Left lobe of liver (tissue), 2 donors: ENCODE results near the gene PPP2R5B. TPM values are rescaled to one million over a fixed set of nuclear protein-coding genes. Genes with fewer than 3 reads are reported as not detected.

ENCODE experiments used
- ATAC-seq: fragments of 200-7000 bp; cut with Tn5 transposase; one replicate; pipeline ENCODE4 v1.9.1; 2020; ENCODE audit warnings: mild to moderate bottlenecking, moderate library complexity
- DNase-seq: peaks from one replicate; pipeline ENCODE4 v3.0.0-alpha.2; 2020; ENCODE audit warnings: low spot score
- total RNA-seq: library from RNA; stranded (reverse); gene quantifications from one replicate; pipeline ENCODE4 v1.2.1, GENCODE V29; 2021
- donor health status: DM: no; HTN: no; CAD: no; lungs with moderate emphysema.
- donor health status: DM: no; HTN: yes; CAD: no.

Gene PPP2R5B
- total RNA-seq, 1 donor from 2014 or later: 9.1 TPM

DNA sequence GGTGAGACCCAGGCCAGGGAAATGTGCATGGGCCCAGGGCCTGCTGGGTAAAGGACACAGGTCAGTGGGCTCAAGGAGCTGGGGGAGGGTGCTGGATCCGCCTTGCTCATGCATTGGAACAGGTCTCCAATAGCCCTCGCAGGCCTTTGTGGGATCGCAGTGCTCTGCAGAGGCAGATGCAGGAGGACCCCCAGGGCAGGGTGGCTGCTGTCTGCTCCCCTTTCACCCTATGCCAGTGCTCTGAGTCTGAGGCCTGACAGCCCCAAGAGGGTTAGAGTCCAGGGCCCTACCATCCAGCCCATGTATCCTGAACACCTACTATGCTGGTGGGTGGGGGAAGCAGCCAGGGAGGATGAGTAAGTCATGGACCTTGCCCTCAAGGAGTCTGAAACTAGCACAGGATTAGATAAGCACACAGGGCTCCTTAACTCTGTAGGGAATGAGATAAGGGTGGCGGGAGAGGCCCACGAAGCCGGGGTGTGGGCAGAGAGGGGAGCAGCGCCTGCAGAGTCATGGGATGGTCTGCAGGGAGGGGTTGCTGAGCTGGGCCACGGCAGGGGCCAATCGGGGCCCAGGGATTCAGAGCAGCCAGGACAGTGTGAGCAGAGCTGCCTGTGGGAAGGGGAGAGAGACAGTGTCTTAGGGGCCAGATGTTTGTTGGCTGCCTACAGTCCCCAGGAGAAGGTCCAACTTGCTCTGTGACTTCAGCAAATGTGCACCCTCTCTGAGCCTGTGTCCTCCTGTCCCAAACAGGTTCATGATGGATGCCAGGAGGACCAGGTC is 35.6 kb upstream of the PPP2R5B start:
- no peak for DNase-seq

DNA sequence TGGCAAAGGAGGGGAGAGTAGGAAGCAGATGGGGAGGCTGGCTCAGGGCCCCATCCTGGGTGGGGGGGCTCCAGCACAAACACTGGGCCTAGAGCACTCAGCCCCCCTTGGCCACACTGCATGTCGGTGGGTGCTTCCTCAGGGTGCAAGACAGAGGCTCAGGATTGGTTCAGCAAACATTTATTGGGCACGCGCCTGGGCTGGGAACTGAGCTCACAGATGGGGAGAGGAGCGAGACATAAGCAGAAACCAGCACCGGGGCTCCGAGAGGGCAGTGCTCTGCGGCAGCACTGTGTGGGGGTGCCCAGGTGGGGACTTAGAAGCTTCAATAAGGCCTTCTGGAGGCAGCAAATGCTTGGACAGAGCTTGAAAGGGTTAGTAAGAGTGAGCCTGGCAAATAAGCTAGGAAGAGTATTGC is 34.0 kb upstream of the PPP2R5B start:
- ATAC-seq: no peak
- no peak for DNase-seq

More for the DNA sequence above, 35.6 kb upstream of the PPP2R5B start:
- peak; percentile 0 for ATAC-seq

DNA sequence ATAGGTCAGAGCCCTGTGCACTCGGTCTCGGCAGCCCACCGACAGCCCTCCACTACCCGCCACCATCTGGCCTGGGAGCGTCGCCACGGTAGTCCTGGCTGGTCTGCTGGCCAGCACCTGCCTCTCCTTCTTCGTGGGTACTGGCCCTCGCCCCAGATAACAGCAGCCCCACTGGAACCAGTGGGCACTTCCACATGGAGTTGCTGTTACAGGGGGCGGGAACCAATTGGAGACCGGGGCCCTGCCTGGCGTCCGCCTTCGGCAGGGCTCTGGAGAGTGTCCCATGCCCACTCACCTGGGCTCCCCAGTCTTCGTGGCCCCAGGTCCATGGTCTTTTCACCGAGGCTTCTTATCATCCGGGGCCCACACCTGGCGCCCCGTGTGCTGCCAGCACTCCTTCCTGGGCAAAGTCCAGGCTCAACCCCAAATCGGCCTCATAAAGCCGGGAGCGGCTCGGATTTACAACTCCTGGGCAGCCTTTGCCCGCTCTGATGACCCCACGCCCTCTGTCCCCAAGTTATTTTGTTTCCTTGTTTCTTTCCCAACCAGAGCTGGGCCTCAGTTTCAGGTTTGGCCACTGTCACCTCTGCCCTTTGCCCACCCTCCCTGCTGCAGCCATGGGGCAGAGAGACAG is 33.2 kb upstream of the PPP2R5B start:
- ATAC-seq (peak; percentile 34), DNase-seq (peak; percentile 89)

DNA sequence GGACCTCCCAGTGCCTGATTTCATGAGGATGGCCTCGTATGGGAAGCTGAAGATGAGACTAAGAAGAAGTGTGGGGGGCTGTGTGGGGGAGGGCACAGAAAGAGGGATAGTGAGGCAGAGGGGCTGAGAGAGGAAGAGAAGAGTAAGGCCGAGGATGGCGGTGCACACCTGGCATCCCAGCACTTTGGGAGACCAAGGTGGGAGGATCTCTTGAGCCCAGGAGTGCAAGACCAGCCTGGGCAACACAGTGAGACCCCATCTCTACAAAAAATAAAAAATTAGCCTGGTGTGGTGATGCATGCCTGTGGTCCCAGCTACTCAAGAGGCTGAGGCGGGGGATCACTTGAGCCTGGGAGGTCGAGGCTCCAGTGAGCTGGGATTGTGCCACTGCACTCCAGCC is 32.6 kb upstream of the PPP2R5B start:
- DNase-seq (no peak), ATAC-seq (no peak)

DNA sequence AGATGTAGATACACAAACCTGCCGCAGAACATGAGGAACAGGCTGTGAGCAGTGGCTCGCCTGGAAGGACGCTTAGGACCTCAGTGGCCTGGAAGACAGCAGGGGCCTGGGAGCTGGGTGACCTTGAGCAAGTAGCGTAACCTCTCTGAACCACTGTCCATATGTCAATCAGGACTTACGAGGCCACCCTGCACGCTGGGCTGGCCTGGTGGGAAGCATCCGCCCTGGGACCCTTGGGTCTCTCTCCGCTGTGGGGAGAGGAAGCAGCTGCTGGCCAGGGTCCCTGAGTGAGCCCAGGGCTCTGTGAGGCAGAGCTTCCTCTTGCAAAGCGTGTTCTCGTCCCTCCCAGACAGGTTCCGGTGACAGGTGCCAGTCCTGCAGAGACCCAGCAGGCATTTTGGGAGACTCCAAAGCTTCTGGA is 32.1 kb upstream of the PPP2R5B start:
- DNase-seq: no peak
- peak; percentile 1 for ATAC-seq

DNA sequence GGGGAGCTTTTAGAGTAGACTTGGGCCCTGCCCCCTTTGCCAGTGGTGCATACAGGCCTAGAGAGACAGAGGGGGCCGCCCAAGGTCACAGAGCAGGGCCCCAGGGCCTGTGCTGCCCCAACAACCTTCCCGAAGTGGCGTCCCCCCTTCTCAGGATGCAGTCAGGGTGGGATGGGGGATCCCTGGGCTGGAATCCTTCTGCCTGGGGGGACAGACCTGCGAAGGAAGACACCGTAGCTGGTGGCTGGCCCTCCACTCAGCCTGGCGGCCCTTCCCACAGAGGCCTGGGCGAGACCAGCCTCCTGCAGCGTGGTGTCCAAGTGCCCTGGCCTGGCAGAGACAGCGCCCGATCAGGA is 31.7 kb upstream of the PPP2R5B start:
- no peak for DNase-seq

DNA sequence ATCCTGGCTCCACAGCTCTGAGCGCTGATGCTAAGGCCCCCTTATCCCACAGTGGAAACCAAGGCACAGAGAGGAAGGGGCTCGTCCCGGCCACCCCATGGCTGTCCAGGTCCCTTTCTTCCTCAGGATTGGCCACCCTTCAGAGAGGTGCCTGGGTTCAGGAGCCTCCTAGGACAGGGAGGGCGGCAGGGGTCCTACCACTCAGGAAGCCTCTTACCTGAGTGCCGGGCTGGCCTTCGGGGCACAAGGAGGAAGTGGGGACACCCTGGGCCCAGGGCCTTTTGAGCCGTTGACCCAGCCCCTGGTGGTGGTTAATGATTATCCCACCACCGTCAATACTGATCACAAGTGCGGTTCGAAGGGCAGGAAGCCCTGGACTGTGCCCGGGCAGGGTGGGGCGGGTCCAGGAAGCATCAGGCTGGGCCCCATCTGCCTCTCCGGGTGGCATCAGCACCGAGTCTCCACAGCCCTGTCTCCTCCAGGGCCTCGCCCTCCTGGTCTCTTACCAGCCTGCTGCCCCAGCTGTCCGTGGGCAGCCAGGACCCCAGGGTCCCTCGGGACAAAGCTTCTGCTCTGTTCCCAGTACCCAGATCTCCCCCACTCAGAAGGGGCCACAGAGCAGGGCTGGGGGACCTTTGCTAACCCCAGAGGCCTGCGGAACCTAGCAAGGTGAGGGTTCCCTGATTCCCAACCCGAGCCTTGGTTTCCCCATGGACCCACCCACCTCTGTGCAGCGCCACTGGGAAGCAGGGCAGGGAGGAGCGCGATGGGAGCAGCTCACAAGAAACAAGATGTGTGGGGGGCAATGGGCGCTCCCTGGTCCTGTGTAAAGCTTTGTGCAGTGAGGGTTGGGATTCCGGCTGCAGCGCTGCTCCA is 31.1 kb upstream of the PPP2R5B start:
- ATAC-seq (peak; percentile 72), DNase-seq (peak; percentile 95)

More for the DNA sequence above, 31.7 kb upstream of the PPP2R5B start:
- no peak for ATAC-seq

DNA sequence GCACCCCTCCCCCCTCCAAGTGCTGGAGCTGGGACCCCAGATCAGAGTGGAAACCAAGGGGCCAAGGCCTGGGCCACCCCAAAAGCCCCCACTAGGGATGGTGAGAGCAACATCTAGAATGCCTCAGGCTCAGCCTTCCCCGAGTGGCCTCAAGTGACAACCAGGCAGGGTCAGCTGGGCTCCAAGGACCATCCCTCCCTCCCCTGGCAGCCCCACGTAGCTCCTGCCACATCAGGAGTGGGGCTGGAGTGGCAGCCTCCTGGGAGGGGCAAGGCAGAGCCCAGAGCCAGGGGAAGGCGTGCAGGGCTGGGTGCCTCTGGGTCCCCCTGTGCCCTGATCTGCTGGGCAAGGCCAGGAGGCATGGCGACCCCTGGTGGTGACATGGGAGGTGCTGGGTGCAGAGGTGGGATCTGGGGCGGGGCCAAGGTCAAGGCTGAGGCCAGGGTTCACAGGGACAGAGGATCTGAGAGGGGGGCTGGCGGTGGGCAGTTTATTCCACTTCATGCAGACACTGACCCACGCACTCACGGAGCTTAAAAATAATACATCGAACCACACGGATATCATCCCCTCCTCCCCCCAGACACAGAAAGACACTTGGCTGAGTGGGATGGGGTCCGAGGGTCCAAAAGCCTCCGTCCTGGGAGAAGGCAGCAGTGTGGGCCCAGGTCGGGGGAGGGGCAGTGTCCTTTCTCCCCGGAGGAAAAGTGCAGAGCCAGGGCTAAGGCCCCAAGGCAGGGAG is 30.2 kb upstream of the PPP2R5B start:
- ATAC-seq (peak; percentile 67), DNase-seq (peak; percentile 91)

DNA sequence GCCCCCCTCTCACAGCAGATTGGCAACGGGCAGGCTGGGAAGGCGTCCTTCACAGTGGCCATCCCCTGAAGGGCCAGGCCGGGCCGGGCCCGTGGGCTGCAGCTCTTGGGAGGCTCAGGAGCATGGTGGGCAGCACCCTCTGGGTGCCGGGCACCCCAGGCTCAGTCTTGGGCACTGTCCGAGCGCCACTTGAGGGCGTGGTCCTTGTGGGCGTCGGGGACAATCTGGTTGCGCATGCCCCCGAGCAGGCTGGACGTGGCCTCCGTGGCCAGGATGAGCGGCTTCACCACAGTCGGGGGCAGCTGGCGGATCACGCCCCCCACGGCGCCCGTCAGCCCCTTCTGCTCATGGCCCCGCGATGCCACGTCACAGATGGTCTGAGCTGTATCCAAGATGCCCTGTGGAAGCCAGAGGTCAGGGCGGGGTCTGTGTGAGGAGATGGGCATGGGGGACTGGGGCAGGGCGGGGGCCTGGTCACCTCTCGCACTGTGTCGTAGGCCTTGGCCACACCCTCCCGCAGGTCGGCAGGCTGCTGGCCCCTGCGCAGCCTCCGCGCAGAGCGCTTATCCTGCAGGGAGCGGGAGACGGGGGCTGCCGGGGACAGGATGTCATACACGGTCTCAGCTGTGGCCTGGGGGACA is 29.6 kb upstream of the PPP2R5B start:
- ATAC-seq: no peak
- no peak for DNase-seq

DNA sequence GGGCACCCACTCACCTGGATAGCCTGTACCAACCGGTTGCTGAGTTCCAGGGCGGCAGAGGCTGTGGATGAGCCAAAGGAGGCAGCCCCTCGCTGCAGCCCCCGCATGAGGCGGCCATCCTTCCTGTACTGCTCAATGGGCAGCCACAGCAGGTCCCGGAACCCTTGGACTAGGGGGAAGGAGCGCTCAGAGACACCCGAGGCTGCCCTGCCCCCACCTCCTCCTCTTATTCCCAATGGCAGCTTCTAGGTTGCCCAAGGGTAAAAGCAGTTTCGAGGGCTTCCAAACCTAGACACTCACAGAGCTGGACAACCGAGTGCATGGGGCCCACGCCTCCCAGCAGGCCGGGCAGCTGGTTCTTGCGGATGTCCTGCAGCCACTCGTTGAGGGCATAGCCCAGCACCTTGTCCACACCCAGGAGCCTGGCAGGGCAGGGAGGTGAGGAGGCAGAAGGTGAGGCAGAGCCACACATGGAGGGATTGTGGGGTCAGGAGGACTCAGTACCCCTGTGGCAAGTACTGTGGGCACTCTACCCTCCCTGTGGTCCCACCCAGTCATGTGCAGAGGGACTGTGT is 28.0 kb upstream of the PPP2R5B start:
- ATAC-seq (no peak), DNase-seq (no peak)

DNA sequence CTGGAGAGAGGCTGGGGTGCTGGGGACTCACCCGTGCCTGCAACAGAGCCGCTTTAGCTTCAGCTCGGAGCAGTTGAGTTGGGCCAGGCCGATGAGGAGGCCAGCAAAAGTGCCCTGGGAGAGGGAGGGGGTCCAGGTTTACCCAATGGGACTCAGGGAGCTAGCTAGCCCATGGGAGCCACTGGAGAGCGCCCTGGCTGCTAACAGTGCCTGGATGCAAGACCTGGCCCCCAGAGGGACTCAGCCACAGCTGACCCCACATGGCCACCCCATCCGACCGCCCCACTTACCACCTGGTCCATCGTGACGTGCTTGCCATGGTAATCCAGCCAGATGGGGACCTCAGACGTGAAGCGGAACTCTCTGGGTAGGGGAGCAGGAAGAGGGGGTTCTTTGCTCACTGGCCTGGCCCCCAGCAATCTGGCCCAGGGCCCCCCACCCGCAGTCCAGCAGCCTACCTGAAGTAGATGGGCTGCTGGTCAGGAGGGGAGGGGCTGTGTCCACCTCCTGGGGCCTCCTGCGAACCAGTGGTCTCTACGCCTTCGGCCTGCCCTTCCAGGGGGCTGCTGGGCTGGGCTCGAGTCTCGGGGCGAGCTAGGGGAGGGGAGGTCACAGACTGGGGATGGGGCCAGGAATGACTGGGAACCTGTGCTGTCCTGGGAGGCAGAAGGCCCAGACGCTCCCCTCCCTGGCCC is 27.0 kb upstream of the PPP2R5B start:
- ATAC-seq (no peak), DNase-seq (no peak)

DNA sequence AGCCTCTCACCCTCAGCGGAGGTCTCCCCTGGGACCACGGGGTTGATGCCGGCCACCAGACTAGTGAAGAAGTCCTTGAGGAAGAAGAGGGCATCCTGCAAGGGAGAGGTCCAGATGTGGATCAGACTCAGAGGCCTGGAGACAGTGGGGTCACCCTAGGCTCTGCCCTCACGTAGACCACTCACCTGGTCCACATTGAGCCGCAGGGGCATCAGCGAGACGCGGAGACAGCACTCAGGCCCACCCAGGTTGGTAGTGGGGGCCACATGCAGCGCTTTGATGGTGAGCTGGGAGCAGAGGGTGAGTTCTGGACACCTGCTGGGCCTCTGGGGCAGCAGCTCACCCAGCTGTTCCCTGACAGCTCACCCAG is 26.4 kb upstream of the PPP2R5B start:
- DNase-seq: no peak
- no peak for ATAC-seq

DNA sequence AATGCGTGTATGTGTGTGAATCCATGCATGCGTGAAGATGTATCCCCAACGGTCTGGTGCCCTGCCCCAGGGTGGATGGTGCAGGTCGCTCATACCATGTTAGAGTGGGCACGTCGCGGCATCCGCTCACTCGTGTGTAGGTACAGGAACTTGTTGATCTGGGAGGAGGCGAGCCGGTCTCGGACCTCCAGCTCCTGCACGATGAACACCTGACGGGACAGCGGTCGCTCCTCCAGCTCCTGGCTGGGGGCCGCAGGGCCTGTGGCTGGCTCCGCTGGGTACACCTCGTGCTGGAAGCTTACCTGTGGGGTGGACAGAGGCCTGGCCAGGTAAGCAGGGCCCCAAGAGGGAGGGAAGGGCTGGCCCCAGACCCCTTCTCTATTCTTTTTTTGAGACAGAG is 25.9 kb upstream of the PPP2R5B start:
- DNase-seq (no peak), ATAC-seq (no peak)

DNA sequence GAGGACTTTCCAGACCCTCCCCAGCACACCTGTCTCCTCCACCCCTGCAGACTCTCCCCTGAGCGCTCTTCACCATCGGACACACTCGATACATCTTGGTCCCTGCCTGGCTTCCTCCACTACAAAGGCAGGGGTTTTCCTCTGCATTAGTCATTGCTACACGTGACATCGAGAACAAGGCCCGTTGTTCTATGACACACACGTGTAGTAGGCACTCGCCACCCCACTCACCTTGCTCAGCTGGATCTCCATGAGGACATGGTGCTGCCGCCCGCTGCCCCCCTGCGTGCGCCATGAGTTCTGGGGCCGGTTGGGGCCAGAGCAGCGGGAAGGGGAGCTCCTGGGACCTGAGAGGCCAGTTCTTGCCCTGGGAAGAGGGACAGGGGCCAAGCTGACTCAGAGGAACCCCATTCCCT is 24.2 kb upstream of the PPP2R5B start:
- DNase-seq (no peak), ATAC-seq (no peak)

DNA sequence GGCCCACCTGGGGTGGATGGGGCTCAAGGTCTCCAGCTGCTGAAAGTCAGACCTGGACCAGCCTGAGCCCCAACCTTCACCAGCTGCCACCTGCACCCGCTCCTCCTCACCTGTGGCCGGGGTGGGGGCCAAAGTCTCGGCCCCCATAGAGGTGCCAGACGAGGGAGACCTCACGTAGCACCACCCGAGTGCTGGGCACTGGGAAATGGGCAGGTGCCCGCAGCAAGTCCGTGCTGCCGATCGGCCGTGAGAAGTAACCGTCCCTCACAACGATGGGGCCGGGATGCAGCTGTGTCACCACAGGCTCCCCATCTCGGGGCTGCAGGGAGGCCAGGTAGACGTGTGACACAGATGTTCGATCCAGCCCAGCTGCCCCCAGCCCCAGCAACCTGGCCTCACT is 23.7 kb upstream of the PPP2R5B start:
- no peak for DNase-seq

DNA sequence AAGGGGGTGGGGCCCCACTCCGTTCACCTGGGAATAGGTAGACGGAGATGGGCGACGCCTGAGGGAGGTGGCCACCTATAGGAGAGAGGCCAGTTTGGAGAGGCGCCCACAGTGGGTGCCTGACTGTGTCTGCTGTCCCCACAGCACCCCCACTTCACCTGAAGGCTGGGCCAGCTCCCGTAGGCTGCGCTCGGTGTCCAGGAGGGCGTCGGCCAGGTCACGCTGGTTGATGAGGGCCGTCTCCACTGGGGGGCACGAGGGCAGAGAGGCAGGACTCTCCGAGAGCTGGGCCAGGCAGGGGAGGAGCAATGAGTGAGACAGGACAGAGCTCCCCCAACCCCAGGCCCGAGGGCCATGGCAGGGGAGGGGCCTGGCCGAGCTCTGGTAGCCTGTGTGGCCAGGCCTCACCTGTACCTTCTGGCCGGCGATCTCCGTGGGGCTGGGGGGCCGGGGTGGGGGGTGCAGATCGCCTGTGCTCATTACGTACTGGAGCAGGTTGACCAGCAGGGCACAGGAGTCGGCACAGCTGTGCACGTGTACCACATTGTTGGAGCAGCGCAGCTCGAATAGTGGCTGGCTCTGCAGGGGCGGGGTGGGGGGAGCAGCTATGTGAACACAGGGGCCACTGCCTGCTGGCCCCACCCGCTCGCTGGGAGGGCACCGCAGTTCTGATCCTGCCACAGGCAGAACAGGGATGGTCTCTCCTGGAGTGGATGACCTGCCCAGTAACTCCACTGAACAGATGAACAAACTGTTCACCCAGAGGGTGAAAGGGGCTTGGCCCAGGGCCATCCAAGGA is 22.2 kb upstream of the PPP2R5B start:
- DNase-seq: no peak
- no peak for ATAC-seq

More for the DNA sequence above, 23.7 kb upstream of the PPP2R5B start:
- ATAC-seq: no peak

DNA sequence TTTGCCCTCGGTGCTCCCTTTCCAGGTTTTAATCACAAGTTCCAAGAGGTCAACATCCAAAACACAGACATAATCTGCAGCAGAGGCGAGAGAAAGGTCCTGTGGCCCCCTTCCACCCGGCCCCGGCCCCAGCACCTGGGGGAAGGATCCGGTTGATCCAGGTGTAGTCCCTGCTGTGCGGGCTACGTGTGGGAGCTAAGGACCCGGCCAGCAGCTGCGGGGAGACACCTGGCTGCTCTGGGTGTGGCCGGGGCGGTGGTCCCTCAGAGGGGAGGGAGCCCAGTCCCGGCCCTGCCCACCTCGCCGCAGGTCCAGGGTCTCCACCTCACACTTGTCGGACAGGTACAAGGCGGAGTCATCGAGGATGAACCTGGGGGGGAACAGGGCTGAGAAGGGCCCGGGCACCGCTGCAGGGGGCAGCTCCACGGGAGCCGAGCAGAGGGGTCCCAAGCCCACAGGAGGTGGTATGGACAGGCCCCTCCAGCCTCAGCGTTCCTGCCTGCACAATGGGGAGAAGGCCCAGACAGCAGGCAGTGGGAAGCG is 21.1 kb upstream of the PPP2R5B start:
- DNase-seq (no peak), ATAC-seq (no peak)
